Lower leg skin (tissue), 4 donors: ENCODE data around the gene ANXA1. TPM values are rescaled to one million over a fixed set of nuclear protein-coding genes. Genes with fewer than 3 reads are reported as not detected.
A peak's percentile ranks its signal among the peaks of the same experiment; 100 is the strongest.
"Not testable (repeated sequence)": the region's sequence is repeated elsewhere in the genome, so short reads cannot be mapped to it uniquely, and the experiment has no call there.

Source experiments
- DNase-seq, 2 donors: peaks; one replicate each; pipeline ENCODE4 v3.0.0-alpha.2; 2019; ENCODE audit warnings: low spot score in 2 of 2
- H3K4me3 ChIP-seq: fragments of 200-600 bp; sonication (generic); 2 replicates; pipeline ENCODE4 v1.5.1; 2017; ENCODE audit warnings: mild to moderate bottlenecking, low read depth; ENCODE audit not compliant: poor library complexity, severe bottlenecking
- CTCF ChIP-seq, 3 donors: fragments of 450-650 bp; IDR thresholded peaks; one replicate each; pipeline ENCODE4 v1.5.1; 2016; ENCODE audit warnings: antibody characterized with exemption in 3 of 3, mild to moderate bottlenecking in 3 of 3, moderate library complexity in 2 of 3
- POLR2A ChIP-seq, 2 donors: fragments of 450-650 bp; IDR thresholded peaks; one replicate each; pipeline ENCODE4 v1.6.1; 2016 to 2017; ENCODE audit warnings: antibody characterized with exemption in 2 of 2, mild to moderate bottlenecking in 1 of 2, moderate library complexity in 1 of 2
- WGBS, 2 donors: methylation state at CpG; one replicate each; pipeline ENCODE4 v1.1.5; 2018; 5-methylcytosine and 5-hydroxymethylcytosine counted together
- intact Hi-C: fragments of 100-400 bp; cut with DNase I; formaldehyde crosslinking; loops from one replicate; pipeline ENCODE4 v1.15.0; 2023; ENCODE audit warnings: low total_unique reads
- total RNA-seq, 4 donors: library from RNA; depleted of rRNA; stranded (reverse); fragments of >200 nt; gene quantifications; one replicate each; pipeline ENCODE4 v1.1.0, GENCODE V29; 2016

ANXA1 gene
- total RNA-seq = 100 to 1,000 TPM; 146 to 284 (median 173) TPM

- WGBS, 2 donors = 3 to 7% methylated on average over 2 of the region's 2 CpGs
- DNase-seq = peak in 1 of 2 donors; percentile 68
- intact Hi-C loops = no loop called here
- TF ChIP-seq CTCF (IDR thresholded peaks at IDR 0.05) (no peak), POLR2A (IDR thresholded peaks at IDR 0.05) (peak in 1 of 2 donors; percentile 86)
- peak within 1 kb of the TSS; percentile 43 for H3K4me3 ChIP-seq
These were observed at the start of gene ANXA1 for GRCh38 chr9:73151653-73152542. Gene ANXA1 (plus strand): TSS chr9:73151865. CDS start chr9:73158536, 6,671 bp downstream.

- DNase-seq = no peak
- WGBS, 2 donors = 96 to 98% methylated on average over 4 of the region's 4 CpGs
- no peak overlapping the region for H3K4me3 ChIP-seq
- TF ChIP-seq POLR2A (IDR thresholded peaks at IDR 0.05) (no peak), CTCF (IDR thresholded peaks at IDR 0.05) (no peak)
- intact Hi-C loops = no loop called here
These were observed 47.3 kb upstream of the ANXA1 start for GRCh38 chr9:73104342-73104741.

GRCh38 chr9:73104921-73105320 is 46.7 kb upstream of the ANXA1 start:
- DNase-seq = no peak
- no peak overlapping the region for H3K4me3 ChIP-seq
- 85 to 88% methylated on average over 3 of the region's 3 CpGs for WGBS, 2 donors
- intact Hi-C loops = loop anchor here (5.0 kb wide), 1 partner anchor 77 kb away; no protein-coding TSS in a partner anchor
- TF ChIP-seq CTCF (IDR thresholded peaks at IDR 0.05) (no peak), POLR2A (IDR thresholded peaks at IDR 0.05) (no peak)

- TF ChIP-seq CTCF (IDR thresholded peaks at IDR 0.05) = peak in 1 of 3 donors; percentile 65
- peak in 1 of 2 donors; percentile 68 for DNase-seq
- H3K4me3 ChIP-seq = not testable (repeated sequence)
- WGBS, 2 donors = 68% methylated on average over 5 of the region's 5 CpGs
- intact Hi-C loops = loop anchor here (5.0 kb wide), 1 partner anchor 75 kb away; no protein-coding TSS in a partner anchor
These were observed 44.1 kb upstream of the ANXA1 start for GRCh38 chr9:73107489-73108069.

- intact Hi-C loops = no loop called here
- TF ChIP-seq CTCF (IDR thresholded peaks at IDR 0.05) = no peak
- no peak for TF ChIP-seq POLR2A (IDR thresholded peaks at IDR 0.05)
- H3K4me3 ChIP-seq = no peak overlapping the region
- no peak for DNase-seq
These were observed 37.6 kb upstream of the ANXA1 start for GRCh38 chr9:73114058-73114457.
